Choroid plexus epithelial cell (primary cell): ENCODE results near the gene THOC6.
"Not testable (repeated sequence)": the region's sequence is repeated elsewhere in the genome, so short reads cannot be mapped to it uniquely, and the experiment has no call there.

ENCODE experiments used
- DNase-seq: peaks from one replicate; pipeline ENCODE4 v3.0.0-alpha.2; 2010; ENCODE audit warnings: low read depth
- H3K4me3 ChIP-seq: 2 replicates; pipeline ENCODE4 v1.5.1; 2011; ENCODE audit warnings: low read depth, mild to moderate bottlenecking, control low read depth, low read length, moderate library complexity
- CTCF ChIP-seq: conservative IDR thresholded peaks from 2 replicates; pipeline ENCODE4 v1.5.1; 2011; ENCODE audit warnings: low read depth, mild to moderate bottlenecking, control low read depth, inconsistent platforms, low read length, moderate library complexity

Gene THOC6

GRCh38 chr16:3068487-3068886 is 44.7 kb downstream of the THOC6 start:
- TF ChIP-seq CTCF, result no peak
- H3K4me3 ChIP-seq, result no peak overlapping the region
- DNase-seq, result no peak

GRCh38 chr16:3069146-3069545 is 45.3 kb downstream of the THOC6 start:
- DNase-seq, H3K4me3 ChIP-seq: not testable (repeated sequence)

GRCh38 chr16:3070608-3071111 is 46.8 kb downstream of the THOC6 start:
- no peak for TF ChIP-seq CTCF
- H3K4me3 ChIP-seq, result no peak overlapping the region
- DNase-seq, result no peak

GRCh38 chr16:3071655-3072054 is 47.8 kb downstream of the THOC6 start:
- no peak for TF ChIP-seq CTCF
- DNase-seq, result no peak

GRCh38 chr16:3072148-3072547 is 48.3 kb downstream of the THOC6 start:
- not testable (repeated sequence) for DNase-seq

More at GRCh38 chr16:3071655-3072054, 47.8 kb downstream of the THOC6 start:
- no peak overlapping the region for H3K4me3 ChIP-seq

GRCh38 chr16:3072576-3073263 is 48.9 kb downstream of the THOC6 start:
- DNase-seq, H3K4me3 ChIP-seq: not testable (repeated sequence)

More at GRCh38 chr16:3072148-3072547, 48.3 kb downstream of the THOC6 start:
- H3K4me3 ChIP-seq, result not testable (repeated sequence)

- H3K4me3 ChIP-seq, result no peak overlapping the region
- no peak for TF ChIP-seq CTCF
- no peak for DNase-seq
Measured at GRCh38 chr16:3073448-3073847, 49.6 kb downstream of the THOC6 start.

- H3K4me3 ChIP-seq, result no peak overlapping the region
- TF ChIP-seq CTCF, result no peak
- no peak for DNase-seq
Measured at GRCh38 chr16:3074860-3075522, 51.2 kb downstream of the THOC6 start.
